Activated T-helper 9 cell treated with anti-CD3 and anti-CD28 coated beads, Interleukin-2, amount 50 U/mL, for 16 hours (primary cell): ENCODE measurements around the gene SIX2.
A peak's percentile ranks its signal among the peaks of the same experiment; 100 is the strongest.

Experiments used
- DNase-seq: peaks from one replicate; pipeline ENCODE4 v3.0.0-alpha.2; 2020; ENCODE audit warnings: low read depth

Gene SIX2

DNA sequence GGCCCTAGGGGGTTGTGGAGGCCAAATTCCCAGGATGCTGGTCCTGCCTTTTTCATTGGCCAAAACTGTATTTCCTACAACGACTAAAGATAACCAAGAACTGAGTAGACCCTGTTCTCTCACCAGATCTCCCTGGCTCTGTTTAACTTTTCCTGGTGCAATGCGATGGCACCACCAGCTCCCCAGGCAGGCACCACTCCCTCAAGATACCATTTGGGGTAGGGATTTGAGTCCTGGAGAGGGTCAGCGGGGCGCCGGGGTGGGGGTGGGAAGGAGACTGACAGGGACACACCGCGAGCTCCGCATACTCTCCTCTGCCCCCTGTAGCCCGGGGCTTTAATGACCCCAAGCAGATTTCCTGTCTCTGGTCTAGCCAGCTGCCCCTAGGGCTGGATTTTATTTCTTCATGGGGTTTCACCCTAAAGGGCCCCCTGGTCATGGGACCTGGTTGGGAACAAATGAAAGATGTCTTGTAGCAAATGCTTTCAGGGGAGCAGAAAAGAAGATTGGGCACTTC, 7.3 kb downstream of the SIX2 start:
- no peak for DNase-seq

DNA sequence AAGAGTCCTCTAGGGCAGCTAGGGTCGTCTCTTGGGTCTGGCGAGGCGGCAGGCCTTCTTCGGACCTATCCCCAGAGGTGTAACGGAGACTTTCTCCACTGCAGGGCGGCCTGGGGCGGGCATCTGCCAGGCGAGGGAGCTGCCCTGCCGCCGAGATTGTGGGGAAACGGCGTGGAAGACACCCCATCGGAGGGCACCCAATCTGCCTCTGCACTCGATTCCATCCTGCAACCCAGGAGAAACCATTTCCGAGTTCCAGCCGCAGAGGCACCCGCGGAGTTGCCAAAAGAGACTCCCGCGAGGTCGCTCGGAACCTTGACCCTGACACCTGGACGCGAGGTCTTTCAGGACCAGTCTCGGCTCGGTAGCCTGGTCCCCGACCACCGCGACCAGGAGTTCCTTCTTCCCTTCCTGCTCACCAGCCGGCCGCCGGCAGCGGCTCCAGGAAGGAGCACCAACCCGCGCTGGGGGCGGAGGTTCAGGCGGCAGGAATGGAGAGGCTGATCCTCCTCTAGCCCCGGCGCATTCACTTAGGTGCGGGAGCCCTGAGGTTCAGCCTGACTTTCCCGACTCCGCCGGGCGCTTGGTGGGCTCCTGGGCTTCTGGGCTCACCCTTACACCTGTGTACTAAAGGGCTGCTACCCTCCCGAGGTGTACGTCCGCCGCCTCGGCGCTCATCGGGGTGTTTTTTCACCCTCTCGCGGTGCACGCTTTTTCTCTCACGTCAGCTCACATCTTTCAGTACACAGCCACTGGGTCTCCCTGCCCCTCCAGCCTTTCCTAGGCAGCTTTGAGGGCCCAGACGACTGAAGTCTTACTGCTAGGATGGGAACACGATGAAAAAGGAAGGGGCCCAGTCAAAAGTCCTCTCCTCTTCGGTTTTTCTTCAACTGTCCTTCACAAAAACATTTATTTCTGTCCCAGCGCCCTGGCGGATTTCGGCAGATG, 8.1 kb downstream of the SIX2 start:
- no peak for DNase-seq

DNA sequence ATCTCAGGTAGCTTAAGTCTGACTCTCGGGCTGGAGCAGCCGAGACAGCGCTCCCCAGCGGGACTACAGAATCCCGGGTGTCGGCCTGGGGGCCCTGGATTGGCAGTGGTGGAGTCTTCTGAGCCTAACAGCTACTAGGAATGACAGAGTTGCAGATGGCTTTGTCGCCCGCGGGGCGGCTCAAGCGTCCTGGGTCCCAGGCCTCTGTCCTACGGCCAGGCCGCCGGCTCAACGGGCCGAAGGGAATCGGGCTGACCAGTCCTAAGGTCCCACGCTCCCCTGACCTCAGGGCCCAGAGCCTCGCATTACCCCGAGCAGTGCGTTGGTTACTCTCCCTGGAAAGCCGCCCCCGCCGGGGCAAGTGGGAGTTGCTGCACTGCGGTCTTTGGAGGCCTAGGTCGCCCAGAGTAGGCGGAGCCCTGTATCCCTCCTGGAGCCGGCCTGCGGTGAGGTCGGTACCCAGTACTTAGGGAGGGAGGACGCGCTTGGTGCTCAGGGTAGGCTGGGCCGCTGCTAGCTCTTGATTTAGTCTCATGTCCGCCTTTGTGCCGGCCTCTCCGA, 8.8 kb downstream of the SIX2 start:
- DNase-seq = no peak

DNA sequence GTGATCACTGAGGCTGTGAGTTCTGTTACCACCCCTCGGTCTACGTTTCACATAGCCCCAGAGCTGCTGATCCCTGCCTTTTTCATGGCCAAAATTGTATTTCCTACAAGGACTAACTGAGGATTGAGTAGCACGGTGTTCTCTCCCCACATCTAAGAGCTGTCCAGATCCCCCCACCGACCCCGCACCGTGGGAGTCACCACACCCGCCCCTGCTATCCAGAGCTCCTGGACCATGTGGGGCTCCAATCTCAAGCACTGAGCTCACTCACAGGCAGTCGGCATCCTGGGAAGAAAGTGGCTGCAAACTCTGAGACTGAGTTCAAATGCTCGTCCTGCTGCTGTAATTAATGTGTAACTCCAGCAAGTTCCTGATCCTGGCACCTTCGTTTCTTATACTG, 9.7 kb downstream of the SIX2 start:
- DNase-seq = no peak

DNA sequence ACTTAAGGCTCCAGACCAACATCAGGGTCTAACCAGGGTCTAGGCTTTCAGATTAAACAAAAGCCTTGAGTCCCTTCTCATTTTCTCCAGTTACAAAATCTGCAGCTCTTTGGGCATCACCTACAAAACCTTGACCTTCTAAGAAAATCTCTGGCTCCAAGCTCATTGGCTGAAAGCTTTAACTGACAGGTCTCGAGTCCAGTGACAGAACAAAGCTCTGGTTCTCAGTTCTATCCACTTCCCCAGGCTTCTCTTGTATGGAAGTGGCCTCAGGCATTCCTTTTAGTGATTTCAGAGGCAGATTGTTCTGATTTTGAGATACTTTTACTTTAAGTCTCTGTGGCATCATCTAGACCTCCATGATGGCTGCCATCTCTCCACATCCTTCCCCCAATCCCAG, 11.3 kb downstream of the SIX2 start:
- no peak for DNase-seq

DNA sequence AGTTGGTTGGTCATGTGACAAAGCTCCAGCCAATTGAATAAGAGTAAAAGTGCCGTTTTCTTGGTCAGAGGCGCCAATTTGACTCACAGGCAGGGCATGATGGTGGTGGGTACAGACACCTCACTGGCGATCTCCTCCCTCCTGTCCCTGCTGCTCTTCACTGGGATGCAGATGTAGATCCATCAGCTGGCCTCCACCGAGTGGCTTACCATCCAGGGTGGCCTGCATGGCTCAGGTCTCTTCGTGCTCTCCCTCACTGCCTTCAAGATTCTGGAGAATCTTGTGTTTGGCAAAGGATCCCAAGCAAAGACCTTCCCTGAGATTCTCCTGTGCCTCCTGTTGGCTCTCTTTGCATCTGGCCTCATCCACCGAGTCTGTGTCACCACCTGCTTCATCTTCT, 12.9 kb downstream of the SIX2 start:
- no peak for DNase-seq

DNA sequence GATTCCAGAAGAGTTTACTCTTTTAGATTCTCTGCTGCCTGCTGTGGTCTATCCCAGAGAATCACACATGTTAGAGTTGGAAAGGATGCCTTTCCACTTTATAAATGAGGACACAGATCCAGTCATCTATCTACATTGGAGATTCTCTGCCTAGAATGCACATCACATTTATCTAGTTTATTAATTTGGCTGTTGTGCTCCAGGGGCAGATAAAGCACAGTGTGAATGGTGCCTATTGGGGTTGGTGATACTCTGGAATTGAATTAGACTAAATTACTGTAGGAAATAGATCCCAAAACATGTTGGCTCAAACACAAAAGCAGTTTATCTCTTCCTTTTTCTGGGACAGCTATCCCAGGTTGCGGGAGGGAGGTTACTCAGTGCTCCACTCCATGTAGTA, 14.9 kb downstream of the SIX2 start:
- DNase-seq = no peak

DNA sequence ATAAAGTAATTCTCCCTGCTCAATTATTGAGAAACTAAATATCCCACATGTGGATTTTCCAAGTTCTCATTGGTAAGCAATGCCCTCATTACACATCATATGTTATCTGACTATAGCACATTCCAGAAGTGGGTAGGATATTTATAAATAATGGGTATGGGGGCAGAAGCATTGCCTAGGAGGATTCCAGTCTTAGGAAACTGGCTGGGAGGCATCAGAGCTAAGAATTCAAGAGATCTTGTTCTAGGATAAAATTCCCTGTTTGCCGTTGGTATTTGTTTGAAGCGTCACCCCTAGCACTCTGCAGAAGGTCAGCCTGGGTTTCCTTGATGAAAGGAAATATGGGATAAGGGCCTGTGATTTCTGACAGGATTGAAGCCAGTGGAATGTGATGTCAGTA, 20.1 kb downstream of the SIX2 start:
- DNase-seq = no peak

DNA sequence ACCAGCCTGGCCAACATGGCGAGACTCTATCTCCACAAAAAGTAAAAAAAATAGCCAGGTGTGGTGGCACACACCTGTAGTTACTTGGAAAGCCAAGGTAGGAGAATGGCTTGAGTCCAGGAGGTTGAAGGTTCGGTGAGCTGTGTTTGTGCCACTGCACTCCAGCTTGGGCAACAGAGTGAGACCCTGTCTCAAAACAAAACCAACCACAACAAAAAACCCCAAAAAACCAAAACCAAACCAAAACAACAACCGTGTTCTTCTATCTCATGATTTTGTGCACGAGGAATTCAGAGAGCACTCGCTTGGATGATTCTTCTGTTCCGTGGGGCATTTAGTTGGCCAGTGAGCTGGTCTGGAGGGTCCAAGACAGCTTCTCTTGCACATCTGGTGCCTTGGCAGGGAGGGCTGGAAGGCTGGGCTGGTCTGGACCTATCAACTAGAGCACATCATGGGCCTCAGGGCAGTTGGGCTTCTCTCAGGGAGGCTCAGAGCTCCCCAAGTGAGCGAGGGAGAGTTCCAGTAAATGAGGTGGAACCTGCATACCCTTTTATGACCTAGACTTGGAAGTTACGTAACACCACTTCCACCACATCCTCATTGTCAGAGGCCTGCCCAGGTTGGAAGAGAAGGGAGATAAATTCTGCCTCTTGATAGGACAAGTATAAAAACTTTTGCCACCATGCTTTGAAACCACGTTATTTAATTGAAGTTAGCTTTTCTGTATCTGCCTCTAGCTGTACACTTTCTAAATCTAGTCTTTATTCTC, 25.2 kb downstream of the SIX2 start:
- no peak for DNase-seq

DNA sequence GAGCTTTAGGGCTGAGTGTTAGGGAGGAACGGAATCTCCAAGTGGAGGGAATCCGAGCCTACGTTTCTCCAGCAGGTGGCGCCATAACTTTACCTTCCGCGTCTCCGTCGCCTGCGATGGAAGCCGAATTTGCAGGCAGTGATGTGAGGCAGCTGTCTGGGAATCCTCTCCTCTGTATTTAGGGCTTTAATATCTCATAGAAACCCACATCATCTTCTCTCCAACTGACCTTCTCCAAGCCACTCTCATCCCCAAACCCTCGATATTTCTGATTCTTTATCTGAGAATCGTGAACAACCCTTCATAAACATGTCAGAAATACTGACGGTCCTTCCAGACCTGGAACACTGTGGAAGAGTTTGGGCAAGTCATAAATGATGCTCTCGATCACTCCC, 27.5 kb downstream of the SIX2 start:
- peak; percentile 34 for DNase-seq

DNA sequence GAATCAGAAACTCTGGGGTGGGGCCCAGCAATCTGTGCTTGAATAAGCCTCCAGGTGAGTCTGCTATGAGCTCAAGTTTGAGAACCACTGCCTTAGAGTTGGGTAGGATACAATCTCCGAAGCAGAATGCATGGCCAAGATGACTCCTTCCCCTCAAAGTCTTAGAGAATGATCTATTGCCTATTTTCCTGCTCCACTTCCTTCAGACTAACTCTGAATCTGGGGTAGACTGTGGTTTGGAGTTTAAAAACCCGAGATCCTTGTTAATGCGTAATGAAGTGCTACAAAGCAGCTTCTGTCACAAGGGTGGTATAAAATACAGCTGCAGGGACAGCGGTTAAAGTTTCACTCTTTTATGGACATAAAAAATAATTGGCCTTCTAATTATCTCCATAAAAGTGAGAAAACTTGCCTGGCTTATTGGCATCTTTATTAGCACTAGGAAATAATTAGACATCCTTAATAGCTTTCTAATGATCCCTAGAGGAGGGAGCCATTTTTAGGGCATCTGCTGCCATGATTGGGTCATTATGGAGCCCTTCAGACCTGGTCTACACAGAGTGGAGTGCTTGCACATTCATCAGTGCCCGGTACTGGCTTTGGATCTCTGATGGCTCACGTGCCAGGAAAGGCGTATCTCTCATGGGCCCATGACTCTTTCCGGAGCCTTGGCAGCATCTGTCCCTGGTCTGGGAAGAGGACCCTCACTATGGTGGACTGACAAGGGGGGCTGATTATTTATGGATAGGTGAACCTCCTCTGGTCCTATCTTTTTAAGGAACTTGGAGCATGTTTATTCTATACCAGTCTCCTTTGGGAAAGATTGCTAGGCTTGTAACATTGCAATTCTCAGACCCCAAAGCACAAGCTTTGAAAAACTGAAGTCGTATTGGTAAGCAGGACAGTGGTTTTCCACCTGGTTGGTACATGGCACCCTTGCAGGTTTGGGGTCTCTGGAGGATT, 28.2 kb downstream of the SIX2 start:
- no peak for DNase-seq

DNA sequence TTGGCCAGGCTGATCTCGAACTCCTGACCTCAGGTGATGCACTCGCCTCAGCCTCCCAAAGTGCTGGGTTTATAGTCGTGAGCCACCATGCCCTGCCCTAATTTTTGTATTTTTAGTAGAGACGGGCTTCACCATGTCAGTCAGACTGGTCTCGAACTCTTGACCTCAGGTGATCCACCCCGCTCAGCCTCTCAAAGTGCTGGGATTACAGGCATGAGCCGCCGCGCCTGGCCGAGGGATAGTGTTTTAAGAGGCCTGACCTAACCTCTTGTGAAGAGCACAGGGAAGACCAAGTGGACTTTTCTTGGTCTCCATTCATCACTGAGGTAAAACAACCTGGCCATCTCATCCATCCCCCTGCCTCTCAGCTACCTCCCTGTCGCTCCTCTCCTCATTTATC, 29.7 kb downstream of the SIX2 start:
- DNase-seq = no peak

DNA sequence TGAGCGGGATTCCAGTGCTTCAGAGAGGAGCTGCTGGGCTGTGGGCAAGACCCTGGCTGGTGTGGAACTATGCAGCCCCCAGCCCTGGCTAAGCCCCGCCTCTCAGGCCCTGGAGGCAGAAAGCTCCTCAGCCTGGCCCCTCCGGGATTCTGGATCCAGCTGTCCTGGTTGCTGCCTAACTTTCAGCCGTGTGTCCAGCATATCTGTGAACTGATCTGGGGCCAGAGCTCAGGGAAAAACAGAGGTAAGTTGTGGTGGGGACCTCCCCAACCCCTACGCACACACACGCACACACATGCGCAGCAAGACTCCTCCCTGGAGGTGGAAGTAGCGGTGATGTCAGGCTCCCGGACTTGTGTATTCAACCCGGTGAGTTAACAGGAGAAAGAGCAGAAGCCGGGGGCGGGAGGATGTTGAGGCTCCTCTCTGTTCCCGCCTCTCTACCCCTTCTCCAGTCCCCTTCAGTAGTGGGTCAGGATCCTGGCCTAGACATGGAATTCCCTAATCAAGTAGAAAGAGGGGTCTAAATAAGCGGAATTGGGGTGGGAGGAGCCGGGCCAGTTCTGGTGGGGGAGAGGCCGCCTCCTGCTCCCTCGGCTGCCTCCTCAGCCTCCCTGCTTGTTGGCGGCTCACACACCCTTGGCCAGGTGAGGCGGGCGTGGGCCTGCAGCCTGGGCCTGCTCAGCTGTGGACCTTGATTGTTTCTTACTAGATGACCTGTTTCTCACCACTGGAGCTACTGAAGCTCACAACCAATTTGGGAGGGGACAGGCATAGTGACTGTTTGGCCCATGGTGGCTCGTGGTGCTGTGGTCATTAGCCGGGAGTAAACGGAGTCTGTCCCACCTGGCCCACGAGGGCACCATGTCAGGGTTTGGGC, 33.4 kb downstream of the SIX2 start:
- DNase-seq = no peak

DNA sequence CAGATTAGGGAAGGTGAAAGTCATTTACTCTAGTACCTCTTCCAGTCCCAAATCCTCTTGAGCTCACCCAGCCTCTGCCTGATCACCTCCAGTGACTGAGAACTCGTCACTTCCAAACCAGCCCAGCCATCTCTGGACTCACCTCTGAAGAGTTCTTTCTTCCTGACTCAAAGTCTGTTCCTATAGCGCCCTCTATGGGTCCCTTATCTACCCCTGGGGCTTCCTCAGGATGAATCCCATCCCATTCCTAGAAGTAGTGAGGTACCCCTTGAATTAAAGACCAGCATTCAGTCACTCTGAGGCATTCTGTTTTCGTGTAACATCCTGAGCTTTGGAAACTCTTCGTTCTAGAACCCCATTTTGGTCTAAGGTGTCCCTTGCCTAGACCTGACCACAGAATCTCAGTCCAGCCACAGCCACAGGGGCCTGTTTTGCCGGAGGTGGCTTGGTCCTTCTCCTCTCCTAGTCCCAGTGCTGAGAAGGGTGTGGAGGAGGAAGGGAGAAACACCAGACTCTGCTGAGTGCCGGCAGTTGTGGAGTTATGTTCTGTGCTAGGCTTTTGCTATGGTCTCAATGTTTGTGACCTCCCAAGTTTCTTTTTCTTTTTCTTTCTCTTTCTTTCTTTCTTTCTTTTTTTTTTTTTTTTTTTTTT, 35.1 kb downstream of the SIX2 start:
- no peak for DNase-seq

DNA sequence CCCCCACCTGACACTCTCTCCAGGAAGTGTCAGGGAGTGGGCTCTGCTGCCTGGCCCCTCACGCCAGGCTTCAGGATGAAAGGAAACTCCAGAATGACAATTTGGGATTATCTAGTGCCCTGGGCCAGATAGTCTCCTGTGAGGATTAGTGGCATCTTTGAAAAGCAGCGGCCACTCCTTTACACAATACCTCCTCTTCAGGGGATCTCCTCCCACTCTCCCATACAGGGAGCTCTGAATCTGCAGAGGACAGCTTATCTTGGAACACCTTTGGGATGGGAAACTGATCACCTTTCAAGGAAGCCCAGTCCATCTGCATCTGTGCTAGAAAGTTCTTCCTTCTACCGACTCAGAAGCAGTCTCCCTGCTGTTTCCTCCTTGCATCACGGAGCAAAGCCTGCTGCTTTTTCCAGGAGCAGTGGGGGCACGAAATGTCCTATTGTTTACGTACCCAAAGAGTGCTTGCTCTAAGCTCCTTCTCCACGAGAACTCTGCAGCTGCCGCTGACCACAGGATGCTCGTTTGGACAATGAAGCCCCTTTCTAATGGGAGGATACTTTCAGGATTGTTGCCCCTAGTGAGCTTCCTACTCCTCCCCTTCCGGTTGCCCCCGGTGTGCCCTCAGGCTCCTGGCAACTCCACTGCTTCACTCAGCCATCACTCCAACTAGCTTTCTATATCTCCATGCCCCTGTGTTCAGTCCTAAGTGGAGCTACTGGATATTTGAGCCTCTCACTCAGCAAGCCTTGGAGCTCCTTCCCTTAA, 36.3 kb downstream of the SIX2 start:
- no peak for DNase-seq

DNA sequence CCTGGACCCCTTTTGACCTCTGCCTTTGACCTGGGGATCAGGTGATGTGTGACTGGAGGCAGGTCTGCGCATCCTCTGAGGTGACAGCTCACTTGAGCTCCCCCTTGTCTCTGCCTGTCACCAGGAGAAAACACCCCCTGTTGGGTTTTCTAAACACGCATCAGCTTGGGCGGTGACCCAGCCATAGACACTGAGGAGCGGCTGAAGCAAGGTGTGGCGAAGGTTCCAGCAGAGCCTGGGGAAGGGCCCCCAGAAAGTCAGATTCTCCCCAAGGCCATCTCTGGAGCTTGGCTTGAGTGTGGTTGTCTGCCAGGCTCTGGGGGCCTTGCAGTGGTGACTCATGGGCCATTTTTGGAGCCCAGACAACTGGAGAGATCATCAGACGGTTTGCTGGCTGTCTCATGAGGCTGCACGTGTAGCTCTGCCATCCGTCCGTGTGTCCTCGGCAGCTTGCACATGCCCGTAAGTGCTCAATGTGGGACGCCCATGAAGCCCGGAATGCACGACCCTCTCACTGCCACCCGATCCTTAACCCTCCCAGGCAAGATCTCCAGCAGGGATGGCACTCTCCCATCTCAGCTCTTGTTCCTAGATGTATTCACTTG, 38.3 kb downstream of the SIX2 start:
- no peak for DNase-seq

DNA sequence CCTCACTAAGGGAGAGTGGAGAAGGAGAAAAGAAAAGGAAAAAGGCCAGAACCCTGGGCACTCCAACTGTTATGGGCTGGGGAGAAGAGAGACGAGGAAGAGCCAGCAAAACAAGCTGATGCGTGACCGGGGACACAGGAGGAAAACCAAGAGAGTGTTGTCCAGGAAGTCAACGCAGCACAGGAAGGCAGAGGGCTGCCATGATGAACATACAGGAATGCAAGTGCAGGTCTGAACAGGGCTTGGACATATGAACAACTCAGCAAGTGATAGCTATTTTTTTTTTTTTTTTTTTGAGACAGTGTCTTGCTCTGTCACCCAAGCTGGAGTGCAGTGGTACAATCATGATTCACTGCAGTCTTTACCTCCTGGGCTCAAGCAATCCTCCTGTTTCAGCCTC, 39.3 kb downstream of the SIX2 start:
- no peak for DNase-seq

DNA sequence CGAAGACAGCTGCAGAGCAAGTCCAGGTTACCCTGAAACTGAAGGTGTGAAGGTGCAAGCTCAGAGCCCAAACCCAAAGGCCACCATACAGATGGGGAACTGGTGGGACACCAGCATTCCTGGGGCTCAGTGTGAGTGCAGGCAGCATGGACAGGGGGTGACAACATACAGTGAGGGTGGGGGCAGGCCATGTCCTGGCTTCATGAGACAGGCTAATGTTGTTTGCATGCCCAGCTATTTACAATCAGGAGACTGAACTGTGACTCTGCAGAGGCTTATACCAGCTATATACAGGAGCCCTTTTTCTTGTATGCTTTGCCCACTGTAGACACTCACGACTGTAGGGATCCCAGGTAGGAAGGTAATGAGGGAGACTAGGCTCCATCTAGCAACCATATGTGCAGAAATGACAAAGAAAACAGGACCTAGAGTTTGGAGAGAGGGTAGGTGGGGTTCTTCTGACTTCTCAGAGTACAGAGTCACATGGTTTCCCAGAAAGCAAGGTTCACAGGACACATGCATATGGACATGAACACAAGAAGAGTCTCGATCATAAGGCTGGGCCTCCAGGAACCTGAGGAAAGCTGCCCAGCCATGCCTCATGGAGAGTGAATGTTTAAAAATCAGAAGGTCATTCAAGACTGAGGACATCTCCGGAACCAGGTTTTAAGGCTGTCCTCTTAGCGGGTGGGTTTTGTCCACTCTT, 41.4 kb downstream of the SIX2 start:
- no peak for DNase-seq
